Hematopoietic multipotent progenitor cell treated with erythropoietin and hydrocortisone succinate and interleukin-3 and kit ligand, for 4 days (in vitro differentiated cells): ENCODE results near the gene PLAU.
"Not testable (repeated sequence)": the region's sequence is repeated elsewhere in the genome, so short reads cannot be mapped to it uniquely, and the experiment has no call there.

Source experiments
- DNase-seq: peaks from one replicate; pipeline ENCODE4 v3.0.0-alpha.2; 2015

The PLAU gene

DNA sequence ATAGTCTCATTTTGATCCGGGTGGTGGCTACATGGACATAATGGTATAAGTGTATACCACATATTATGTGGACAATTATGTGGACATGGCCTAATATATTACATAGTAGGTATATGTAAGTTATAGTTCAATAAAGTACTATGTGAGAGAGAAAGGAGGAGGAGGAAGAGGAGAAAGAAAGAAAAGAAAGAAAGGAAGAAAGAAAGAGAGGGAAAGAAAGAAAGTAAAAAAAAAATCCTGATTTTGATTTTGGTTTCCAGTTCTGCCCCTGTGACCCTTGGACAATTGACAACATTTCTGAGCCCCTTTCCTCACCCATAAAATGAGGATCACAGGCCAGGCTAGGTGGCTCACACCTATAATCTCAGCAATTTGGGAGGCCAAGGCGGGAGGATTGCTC is 44.8 kb downstream of the PLAU start:
- DNase-seq, result no peak

DNA sequence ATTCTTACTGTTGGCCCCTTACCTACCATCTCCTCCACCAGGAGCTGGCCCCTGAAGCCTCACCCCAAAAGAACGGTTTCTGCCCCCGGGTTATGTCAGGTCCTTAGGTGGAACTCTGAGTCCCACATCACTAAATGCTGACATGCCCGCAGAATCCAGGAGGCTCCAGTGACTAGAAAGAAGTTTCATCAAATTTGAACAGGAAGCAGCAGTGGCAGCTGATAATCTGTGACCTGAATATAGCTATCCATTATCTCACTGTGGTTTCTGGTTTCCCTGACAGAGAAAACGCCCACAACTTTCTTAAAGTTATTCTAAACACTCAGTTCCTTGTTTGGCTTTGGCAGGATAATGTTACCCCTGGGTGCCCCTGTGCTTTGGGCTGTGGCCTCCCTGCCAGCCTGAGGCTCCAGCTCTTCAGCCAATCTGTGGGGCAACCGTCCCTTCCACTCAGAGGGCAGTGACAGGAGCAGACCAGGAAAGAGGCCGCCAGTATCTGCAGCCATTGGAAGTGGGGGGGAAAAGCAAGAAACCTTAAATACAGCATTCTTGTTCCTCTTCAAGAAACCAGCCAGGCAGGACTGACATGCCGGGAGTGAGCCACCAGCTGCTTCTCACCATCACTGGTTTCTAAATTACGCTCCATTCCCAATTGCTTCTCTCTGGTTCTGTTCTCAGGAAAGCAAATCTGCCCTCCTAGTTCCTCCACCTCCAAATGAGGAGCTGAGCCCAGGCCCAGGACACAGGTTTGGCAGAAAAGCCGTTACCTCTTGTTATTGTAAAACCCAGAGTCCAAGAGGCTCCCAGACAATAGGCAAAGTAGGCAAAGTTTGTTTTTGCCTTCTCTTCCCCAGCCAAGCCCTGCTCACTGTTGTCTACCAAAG is 45.8 kb downstream of the PLAU start:
- peak; percentile 98 for DNase-seq

DNA sequence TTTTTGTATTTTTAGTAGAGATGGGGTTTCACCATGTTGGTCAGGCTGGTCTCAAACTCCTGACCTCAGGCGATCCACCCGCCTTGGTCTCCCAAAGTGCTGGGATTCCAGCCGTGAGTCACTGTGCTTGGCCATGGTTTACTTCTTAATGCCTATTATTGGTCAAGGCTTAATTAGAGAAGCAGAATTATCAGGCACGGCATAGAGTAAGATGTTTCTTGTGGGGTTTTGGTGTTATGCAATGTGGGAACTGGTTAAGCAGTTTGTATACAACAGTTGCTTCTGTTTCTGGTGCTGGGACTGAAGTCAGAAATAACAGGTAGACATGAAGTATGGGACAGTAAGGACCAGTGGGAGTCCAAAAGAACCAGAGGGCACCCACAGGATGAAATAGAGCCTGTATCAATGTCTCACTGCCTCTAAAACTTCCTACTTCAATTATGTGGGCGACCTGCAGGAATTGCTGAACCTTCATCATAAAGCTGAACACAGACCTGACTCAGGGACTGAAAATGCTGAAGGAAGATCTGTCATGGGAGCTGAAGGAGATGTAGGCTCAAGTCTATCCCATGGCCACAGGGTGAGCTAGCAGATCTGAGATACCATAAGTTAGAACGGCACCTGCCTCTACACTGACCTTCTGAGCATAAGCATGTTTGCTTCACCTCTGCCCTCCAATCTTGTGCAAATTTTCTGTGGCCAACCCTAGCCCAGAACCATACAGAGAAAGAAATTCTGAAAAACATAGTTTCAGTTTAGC is 48.7 kb downstream of the PLAU start:
- peak; percentile 76 for DNase-seq

- no peak for DNase-seq
These were observed 51.5 kb downstream of the PLAU start for GRCh38 chr10:73962386-73962785.

- not testable (repeated sequence) for DNase-seq
These were observed 52.6 kb downstream of the PLAU start for GRCh38 chr10:73963533-73963932.

DNA sequence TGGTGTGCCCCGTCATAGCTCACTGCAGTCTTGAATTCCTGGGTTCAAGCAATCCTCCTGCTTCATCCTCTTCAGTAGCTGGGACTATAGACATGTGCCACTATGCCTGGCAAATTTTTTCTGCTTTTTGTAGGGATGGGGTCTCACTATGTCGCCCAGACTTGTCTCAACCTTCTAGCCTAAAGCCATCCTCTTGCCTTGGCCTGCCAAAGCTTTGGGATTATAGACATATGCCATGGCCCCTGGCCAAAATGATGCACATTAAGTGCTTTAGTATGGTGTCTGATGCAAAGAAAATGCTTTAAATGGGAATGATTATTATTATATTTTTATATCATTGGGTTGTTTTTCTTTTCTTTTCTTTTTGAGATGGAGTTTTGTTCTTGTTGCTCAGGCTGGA is 53.8 kb downstream of the PLAU start:
- DNase-seq, result no peak

GRCh38 chr10:73965267-73965889 is 54.4 kb downstream of the PLAU start:
- not testable (repeated sequence) for DNase-seq

DNA sequence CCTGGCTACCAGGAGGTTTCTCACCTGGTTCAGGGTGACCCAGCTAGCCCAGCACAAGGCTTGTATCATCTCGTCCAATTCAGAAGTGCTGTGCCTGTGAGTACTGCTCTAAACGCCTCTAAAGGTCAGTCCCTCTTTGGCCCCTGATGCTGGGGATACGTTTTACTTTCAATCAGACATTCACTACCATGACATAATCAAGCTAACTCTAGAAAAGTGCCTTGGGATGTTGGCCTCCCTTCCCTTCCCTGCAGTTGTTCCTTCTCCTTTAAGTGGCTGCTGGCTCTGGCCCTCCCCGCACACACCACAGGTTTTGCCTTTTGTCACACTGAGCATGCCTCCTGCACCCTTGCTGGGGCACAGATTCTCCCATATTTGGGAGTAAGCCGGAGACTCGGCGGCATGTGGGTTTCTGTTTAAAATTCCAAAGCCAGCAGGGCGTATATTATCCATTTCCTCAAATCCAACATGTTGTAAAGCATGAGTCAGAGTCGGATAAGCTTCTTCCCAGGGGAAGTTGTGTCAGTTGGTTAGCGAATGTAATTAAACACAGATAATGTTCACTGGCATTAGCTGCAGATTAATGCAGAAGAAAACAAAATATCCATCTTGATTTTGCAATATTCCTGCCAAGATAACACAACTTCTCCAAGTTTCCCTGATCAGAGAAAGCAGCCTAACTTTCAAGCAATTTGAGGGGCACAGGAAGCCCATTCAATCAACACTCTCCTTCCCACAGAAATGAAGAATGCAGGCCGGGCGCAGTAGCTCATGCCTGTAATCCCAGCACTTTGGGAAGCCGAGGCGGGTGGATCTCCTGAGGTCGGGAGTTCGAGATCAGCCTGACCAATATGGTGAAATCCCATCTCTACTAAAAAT is 55.2 kb downstream of the PLAU start:
- no peak for DNase-seq

DNA sequence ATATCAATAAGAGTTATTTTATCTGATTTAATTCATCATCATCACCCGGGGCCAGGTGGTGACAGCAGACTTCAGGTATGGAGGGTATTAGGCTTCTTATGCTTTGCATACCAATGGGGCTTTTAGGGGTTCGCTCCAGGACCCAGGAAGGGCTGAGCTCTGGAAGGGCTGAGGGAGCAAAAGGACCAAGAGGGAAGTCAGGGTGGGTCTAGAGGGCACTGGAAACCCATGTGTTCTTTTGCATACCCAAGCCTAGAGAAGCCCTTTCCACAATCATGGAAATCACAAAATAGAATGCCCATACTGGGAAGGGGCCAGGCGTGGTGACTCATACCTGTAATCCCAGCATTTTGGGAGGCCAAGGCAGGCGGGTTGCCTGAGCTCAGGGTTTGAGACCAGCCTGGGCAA is 56.1 kb downstream of the PLAU start:
- DNase-seq, result no peak
